Suprapubic skin (tissue), 4 donors: ENCODE measurements around the gene TPK1. TPM values are rescaled to one million over a fixed set of nuclear protein-coding genes. Genes with fewer than 3 reads are reported as not detected.
"Not testable (repeated sequence)": the region's sequence is repeated elsewhere in the genome, so short reads cannot be mapped to it uniquely, and the experiment has no call there.

ENCODE experiments used
- DNase-seq, 2 donors: peaks; one replicate each; pipeline ENCODE4 v3.0.0-alpha.2; 2019; ENCODE audit warnings: low spot score in 2 of 2
- H3K27ac ChIP-seq: fragments of 200-600 bp; sonication (generic); one replicate; pipeline ENCODE4 v1.5.1; 2019
- H3K27me3 ChIP-seq: fragments of 200-600 bp; sonication (generic); one replicate; pipeline ENCODE4 v1.5.1; 2019
- H3K36me3 ChIP-seq: fragments of 200-600 bp; sonication (generic); one replicate; pipeline ENCODE4 v1.5.1; 2019
- H3K4me1 ChIP-seq: fragments of 200-600 bp; sonication (generic); one replicate; pipeline ENCODE4 v1.5.1; 2019
- H3K4me3 ChIP-seq: fragments of 200-600 bp; sonication (generic); one replicate; pipeline ENCODE4 v1.5.1; 2019; ENCODE audit warnings: mild to moderate bottlenecking
- H3K9me3 ChIP-seq: fragments of 200-600 bp; sonication (generic); one replicate; pipeline ENCODE4 v1.5.1; 2019
- EP300 ChIP-seq: sonication (generic); formaldehyde crosslinking; IDR thresholded peaks from one replicate; pipeline ENCODE4 v1.6.1; 2017; ENCODE audit warnings: antibody characterized with exemption
- POLR2A ChIP-seq, 2 donors: fragments of 450-650 bp; IDR thresholded peaks; one replicate each; pipeline ENCODE4 v1.6.1; 2017; ENCODE audit warnings: antibody characterized with exemption in 2 of 2, mild to moderate bottlenecking in 2 of 2, moderate library complexity in 2 of 2
- POLR2AphosphoS5 ChIP-seq, 3 donors: sonication (generic); formaldehyde crosslinking; IDR thresholded peaks; one replicate each; pipeline ENCODE4 v1.6.1; 2017; ENCODE audit warnings: antibody characterized with exemption in 3 of 3
- WGBS: methylation state at CpG from one replicate; pipeline ENCODE4 v1.1.5; 2018; 5-methylcytosine and 5-hydroxymethylcytosine counted together
- total RNA-seq, 4 donors: library from RNA; depleted of rRNA; stranded (reverse); fragments of >200 nt; gene quantifications; one replicate each; pipeline ENCODE4 v1.1.0, GENCODE V29; 2016
- TF ChIP-seq, protein P1 (sequence below), 2 donors: fragments of 200-600 bp in 1 of 2; fragments of 450-650 bp in 1 of 2; sonication (generic) in 1 of 2; IDR thresholded peaks; one replicate each; pipeline ENCODE4 v1.5.1; 2016 to 2019; ENCODE audit warnings: antibody characterized with exemption in 2 of 2, mild to moderate bottlenecking in 1 of 2, moderate library complexity in 1 of 2

Gene TPK1
- total RNA-seq, 4 donors from 2014 or later: 1.4 to 3.9 (median 2.8) TPM

DNA sequence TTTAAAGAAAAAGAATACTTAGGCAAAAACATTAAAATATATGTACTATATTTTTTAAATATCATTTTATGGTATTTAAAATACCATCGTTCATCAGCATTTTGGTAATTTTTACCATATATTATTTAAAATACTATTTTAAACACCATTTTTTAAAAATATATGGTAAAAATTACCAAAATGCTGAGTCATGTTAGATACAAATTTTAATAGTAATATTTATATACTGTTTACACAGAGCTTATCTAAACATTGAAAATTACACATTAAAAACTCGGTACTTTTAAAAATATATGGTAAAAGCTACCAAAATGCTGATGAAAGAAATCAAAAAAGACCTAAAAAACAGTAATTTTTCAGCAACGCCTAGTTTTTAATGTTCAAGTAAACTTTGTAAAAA, 105.6 kb downstream of the TPK1 start:
- TF ChIP-seq, protein P1, sequence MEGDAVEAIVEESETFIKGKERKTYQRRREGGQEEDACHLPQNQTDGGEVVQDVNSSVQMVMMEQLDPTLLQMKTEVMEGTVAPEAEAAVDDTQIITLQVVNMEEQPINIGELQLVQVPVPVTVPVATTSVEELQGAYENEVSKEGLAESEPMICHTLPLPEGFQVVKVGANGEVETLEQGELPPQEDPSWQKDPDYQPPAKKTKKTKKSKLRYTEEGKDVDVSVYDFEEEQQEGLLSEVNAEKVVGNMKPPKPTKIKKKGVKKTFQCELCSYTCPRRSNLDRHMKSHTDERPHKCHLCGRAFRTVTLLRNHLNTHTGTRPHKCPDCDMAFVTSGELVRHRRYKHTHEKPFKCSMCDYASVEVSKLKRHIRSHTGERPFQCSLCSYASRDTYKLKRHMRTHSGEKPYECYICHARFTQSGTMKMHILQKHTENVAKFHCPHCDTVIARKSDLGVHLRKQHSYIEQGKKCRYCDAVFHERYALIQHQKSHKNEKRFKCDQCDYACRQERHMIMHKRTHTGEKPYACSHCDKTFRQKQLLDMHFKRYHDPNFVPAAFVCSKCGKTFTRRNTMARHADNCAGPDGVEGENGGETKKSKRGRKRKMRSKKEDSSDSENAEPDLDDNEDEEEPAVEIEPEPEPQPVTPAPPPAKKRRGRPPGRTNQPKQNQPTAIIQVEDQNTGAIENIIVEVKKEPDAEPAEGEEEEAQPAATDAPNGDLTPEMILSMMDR (IDR thresholded peaks at IDR 0.05): no peak
- TF ChIP-seq POLR2A (IDR thresholded peaks at IDR 0.05) (no peak), POLR2AphosphoS5 (IDR thresholded peaks at IDR 0.05) (no peak), EP300 (no peak)
- no peaks in the 10 kb centered on the region for H3K4me1 ChIP-seq
- no peak for DNase-seq
- H3K36me3 ChIP-seq: no peaks in the 10 kb centered on the region
- no peak overlapping the region for H3K27ac ChIP-seq
- H3K4me3 ChIP-seq: no peak overlapping the region
- 93% methylated on average over 3 of the region's 3 CpGs for WGBS
- H3K9me3 ChIP-seq: no peaks in the 10 kb centered on the region
- no peaks in the 10 kb centered on the region for H3K27me3 ChIP-seq

DNA sequence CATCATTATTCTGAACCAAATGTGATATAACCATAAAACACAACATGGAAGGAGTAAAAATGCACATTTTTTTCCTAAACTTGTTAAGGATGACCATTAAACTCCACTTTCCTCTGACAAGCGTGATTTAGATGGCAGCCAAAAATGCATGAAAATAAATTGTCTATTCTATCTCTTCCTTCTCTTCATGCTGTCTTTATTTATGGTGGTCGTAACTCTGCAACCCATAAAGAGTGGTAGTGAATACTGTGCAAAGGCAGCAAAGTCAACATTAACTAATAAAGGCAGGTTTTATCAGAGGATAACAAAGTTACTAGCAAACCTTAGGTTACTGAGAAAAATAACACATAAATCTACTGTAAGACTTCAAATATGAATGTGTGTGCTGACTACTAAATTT, 106.6 kb downstream of the TPK1 start:
- no peaks in the 10 kb centered on the region for H3K36me3 ChIP-seq
- TF ChIP-seq POLR2A (IDR thresholded peaks at IDR 0.05) (no peak), EP300 (no peak), POLR2AphosphoS5 (IDR thresholded peaks at IDR 0.05) (no peak)
- TF ChIP-seq, protein P1 (IDR thresholded peaks at IDR 0.05): no peak
- no peaks in the 10 kb centered on the region for H3K4me1 ChIP-seq
- DNase-seq: no peak
- H3K9me3 ChIP-seq: no peaks in the 10 kb centered on the region
- no peak overlapping the region for H3K4me3 ChIP-seq
- H3K27me3 ChIP-seq: no peaks in the 10 kb centered on the region
- 81% methylated on average over 2 of the region's 2 CpGs for WGBS
- H3K27ac ChIP-seq: no peak overlapping the region

DNA sequence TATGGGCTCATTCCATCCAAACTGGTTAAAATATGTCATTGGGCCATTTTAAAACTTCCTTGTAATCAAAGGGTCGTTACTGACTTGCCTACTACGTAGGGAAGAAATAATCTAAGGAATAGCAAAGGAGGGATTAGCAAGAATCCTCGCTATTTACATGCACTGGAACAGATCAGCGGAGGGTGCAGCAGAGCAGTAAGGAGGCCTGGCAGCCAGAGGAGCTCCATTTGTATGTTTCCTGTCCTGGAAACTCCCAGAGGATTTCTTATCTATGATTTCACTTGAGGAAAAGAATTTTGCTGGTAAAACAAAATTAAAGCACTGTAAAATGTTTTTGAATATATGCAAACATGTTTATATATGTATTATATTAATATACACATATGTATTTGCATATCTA, 107.3 kb downstream of the TPK1 start:
- H3K36me3 ChIP-seq: no peaks in the 10 kb centered on the region
- TF ChIP-seq, protein P1 (IDR thresholded peaks at IDR 0.05): no peak
- TF ChIP-seq POLR2A (IDR thresholded peaks at IDR 0.05): no peak
- no peak for TF ChIP-seq EP300
- TF ChIP-seq POLR2AphosphoS5 (IDR thresholded peaks at IDR 0.05): no peak
- no peak for DNase-seq
- no peak overlapping the region for H3K4me3 ChIP-seq
- no peaks in the 10 kb centered on the region for H3K4me1 ChIP-seq
- no peaks in the 10 kb centered on the region for H3K9me3 ChIP-seq
- WGBS: 79% methylated on average over 4 of the region's 4 CpGs
- H3K27me3 ChIP-seq: no peaks in the 10 kb centered on the region
- no peak overlapping the region for H3K27ac ChIP-seq

DNA sequence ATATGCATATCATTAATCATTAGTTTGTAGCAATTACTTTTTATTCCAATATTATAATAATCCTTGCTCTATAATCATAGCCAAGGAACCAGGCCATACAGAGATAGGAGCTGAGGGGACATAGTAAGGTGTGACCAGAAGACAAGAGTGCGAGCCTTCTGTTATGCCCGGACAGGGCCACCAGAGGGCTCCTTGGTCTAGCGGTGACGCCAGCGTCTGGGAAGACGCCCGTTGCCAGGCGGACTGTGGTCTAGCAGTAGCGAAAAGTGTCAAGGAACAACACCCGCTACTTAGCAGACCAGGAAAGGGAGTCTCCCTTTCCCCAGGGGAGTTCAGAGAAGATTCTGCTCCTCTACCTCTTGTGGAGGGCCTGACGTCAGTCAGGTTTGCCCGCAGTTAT, 109.0 kb downstream of the TPK1 start:
- WGBS: 92% methylated on average over 12 of the region's 12 CpGs
- not testable (repeated sequence) for H3K4me1 ChIP-seq, H3K27me3 ChIP-seq, H3K36me3 ChIP-seq, H3K4me3 ChIP-seq, H3K9me3 ChIP-seq, DNase-seq, H3K27ac ChIP-seq

DNA sequence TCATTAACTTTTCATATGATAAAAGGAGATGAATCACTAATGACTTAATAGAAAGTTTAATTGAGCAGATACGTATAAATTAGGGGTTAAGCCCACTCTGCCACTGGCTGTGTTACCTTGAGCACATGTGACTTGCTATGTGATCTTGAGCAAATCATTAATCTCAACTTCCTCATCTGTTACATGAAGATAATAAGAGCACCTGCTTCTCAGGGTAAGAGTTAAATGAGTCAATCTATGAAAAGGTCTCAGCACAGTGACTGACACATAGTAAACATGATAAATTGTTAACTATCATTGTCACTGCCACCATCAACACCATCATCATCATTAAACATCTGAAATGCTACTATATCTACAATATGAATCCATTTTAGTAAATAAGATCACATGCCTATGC, 110.8 kb downstream of the TPK1 start:
- H3K36me3 ChIP-seq: no peaks in the 10 kb centered on the region
- no peaks in the 10 kb centered on the region for H3K27me3 ChIP-seq
- H3K4me1 ChIP-seq: no peaks in the 10 kb centered on the region
- WGBS: 92% methylated on average over 1 of the region's 1 CpG
- no peak for TF ChIP-seq POLR2AphosphoS5 (IDR thresholded peaks at IDR 0.05)
- no peak for TF ChIP-seq POLR2A (IDR thresholded peaks at IDR 0.05)
- TF ChIP-seq, protein P1 (IDR thresholded peaks at IDR 0.05): no peak
- TF ChIP-seq EP300: no peak
- no peaks in the 10 kb centered on the region for H3K9me3 ChIP-seq
- DNase-seq: no peak
- H3K27ac ChIP-seq: no peak overlapping the region
- no peak overlapping the region for H3K4me3 ChIP-seq

DNA sequence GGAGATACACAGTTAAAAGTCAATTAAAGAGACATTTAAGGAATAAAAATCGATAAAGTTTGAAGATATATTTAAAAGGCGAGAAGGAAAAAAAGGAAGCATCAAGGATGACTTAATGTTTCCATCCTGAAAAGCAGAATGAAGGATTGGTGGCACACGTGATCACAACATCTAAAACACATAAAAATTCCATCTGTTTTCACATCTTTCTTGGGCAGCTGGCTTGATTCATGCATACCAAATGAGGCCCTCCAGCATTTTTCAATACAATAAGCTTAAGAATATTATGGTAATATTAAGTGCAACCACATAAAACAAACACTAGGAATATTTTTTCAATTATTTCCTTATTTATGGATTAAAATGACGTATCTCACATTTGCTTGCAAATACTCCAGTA, 112.6 kb downstream of the TPK1 start:
- Histone ChIP-seq H3K4me3 (no peak overlapping the region), H3K27me3 (no peaks in the 10 kb centered on the region), H3K9me3 (no peaks in the 10 kb centered on the region), H3K27ac (no peak overlapping the region), H3K4me1 (no peaks in the 10 kb centered on the region), H3K36me3 (no peaks in the 10 kb centered on the region)
- no peak for DNase-seq
- 54% methylated on average over 4 of the region's 4 CpGs for WGBS
- no peak for TF ChIP-seq POLR2A (IDR thresholded peaks at IDR 0.05)
- TF ChIP-seq EP300: no peak
- TF ChIP-seq, protein P1 (IDR thresholded peaks at IDR 0.05): no peak
- no peak for TF ChIP-seq POLR2AphosphoS5 (IDR thresholded peaks at IDR 0.05)
